ENCODE data around the gene SIGLEC14. TPM values are rescaled to one million over a fixed set of nuclear protein-coding genes. Genes with fewer than 3 reads are reported as not detected.
A peak's percentile ranks its signal among the peaks of the same experiment; 100 is the strongest.

Gene SIGLEC14
- total RNA-seq, 4 donors from 2014 or later: 0.22 to 6.2 (median 1.7) TPM; not detected in 1

DNA sequence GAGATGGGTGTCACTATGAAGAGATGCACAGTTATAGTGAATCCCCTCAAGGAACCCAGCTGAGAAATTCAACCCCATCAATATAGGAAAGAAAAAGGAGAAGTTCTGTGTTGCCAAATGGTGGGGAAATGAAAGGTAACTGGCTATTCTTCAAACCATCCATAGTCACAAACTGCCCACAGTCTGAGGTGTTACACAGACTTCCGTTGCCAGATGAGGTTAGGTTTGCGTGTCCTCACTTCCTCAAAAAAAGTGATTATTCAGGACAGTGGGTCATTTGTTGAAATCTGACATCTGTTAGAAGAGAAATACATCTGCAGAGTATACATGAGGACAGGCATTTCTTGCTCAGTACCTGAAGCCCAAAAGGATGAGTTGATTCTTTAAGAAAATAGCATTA, 25.4 kb downstream of the SIGLEC14 start:
- H3K9me3 ChIP-seq: no peaks in the 10 kb centered on the region
- no peak for TF ChIP-seq POLR2A (IDR thresholded peaks at IDR 0.05)
- TF ChIP-seq, protein P1, sequence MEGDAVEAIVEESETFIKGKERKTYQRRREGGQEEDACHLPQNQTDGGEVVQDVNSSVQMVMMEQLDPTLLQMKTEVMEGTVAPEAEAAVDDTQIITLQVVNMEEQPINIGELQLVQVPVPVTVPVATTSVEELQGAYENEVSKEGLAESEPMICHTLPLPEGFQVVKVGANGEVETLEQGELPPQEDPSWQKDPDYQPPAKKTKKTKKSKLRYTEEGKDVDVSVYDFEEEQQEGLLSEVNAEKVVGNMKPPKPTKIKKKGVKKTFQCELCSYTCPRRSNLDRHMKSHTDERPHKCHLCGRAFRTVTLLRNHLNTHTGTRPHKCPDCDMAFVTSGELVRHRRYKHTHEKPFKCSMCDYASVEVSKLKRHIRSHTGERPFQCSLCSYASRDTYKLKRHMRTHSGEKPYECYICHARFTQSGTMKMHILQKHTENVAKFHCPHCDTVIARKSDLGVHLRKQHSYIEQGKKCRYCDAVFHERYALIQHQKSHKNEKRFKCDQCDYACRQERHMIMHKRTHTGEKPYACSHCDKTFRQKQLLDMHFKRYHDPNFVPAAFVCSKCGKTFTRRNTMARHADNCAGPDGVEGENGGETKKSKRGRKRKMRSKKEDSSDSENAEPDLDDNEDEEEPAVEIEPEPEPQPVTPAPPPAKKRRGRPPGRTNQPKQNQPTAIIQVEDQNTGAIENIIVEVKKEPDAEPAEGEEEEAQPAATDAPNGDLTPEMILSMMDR (IDR thresholded peaks at IDR 0.05): no peak
- H3K4me1 ChIP-seq: no peaks in the 10 kb centered on the region
- no peak overlapping the region for H3K27ac ChIP-seq
- no peaks in the 10 kb centered on the region for H3K36me3 ChIP-seq
- 63 to 69% methylated on average over 2 of the region's 2 CpGs for WGBS, 2 donors
- no peaks in the 10 kb centered on the region for H3K27me3 ChIP-seq
- intact Hi-C loops (cut with DNase I): no loop called here
- no peak for DNase-seq
- H3K4me3 ChIP-seq (replicated peaks in 1 of 3): no peak overlapping the region

DNA sequence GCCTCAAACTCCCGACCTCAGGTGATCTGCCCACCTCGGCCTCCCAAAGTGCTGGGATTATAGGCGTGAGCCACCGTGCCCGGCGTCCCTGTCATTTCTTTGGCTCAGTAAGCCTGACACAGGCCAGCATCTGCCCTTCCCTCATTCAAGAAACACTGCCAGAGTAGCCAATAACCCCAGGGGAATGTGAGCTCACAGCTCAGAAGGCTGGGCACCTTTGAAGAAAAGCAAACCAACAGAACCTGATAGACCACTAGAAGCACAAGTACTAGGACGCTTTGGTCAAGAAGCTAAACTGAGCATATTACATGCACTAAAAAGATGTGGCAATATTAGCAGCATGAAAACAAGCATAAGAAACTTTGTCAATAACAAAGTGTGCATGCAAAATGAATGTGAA, 30.6 kb downstream of the SIGLEC14 start:
- no peak overlapping the region for H3K27ac ChIP-seq
- 76 to 79% methylated on average over 7 of the region's 7 CpGs for WGBS, 2 donors
- intact Hi-C loops (cut with DNase I): no loop called here
- H3K4me1 ChIP-seq: no peaks in the 10 kb centered on the region
- no peak for DNase-seq
- no peaks in the 10 kb centered on the region for H3K9me3 ChIP-seq
- no peaks in the 10 kb centered on the region for H3K36me3 ChIP-seq
- no peak overlapping the region for H3K4me3 ChIP-seq (replicated peaks in 1 of 3)
- no peaks in the 10 kb centered on the region for H3K27me3 ChIP-seq
- TF ChIP-seq, protein P1 (IDR thresholded peaks at IDR 0.05): no peak
- TF ChIP-seq POLR2A (IDR thresholded peaks at IDR 0.05): no peak

DNA sequence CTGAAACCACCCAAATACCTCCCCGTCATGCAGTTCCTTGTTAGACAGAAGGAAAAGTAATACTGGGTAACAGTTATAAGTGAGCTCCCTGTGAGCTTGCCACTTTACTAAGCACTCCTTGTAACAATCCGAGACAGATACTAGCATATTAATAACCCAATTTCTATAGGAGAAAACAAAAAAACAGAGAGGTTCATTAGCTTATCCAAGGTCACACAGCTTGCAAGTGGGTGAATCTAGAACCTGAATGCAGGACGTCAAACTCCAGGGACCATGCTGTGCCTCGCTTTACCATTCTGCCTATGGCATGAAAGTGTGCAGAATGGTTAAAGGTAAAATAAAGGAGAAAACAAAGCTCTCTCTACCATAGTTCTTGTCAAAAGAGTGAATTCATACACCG, 31.8 kb downstream of the SIGLEC14 start:
- Histone ChIP-seq H3K4me3 (replicated peaks in 1 of 3) (no peak overlapping the region), H3K9me3 (no peaks in the 10 kb centered on the region), H3K36me3 (no peaks in the 10 kb centered on the region), H3K27ac (no peak overlapping the region), H3K4me1 (no peaks in the 10 kb centered on the region), H3K27me3 (no peaks in the 10 kb centered on the region)
- intact Hi-C loops (cut with DNase I): no loop called here
- TF ChIP-seq, protein P1 (IDR thresholded peaks at IDR 0.05): no peak
- no peak for TF ChIP-seq POLR2A (IDR thresholded peaks at IDR 0.05)
- no peak for DNase-seq
- WGBS, 2 donors: 63 to 66% methylated on average over 5 of the region's 5 CpGs

DNA sequence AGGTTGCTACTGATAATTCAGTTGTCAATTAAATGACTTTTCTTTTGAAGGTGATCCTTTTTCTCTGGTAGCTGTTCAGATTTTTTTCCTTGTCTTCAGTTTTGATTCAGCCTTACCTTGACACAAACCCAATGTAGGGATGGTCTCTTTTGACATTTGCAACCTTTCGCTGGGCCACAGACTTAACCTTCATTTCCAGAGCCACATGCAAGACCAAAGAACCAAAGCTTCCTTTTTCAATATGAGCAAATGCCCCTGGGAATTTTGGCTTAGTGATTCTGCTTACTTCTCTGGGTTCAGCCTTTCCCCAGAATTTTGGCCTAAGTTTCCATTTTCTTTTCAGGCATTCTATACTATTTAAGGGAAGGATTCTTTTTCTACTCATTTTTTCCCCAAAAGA, 36.0 kb downstream of the SIGLEC14 start:
- no peak overlapping the region for H3K27ac ChIP-seq
- H3K27me3 ChIP-seq: no peaks in the 10 kb centered on the region
- no peaks in the 10 kb centered on the region for H3K4me1 ChIP-seq
- intact Hi-C loops (cut with DNase I): no loop called here
- no peaks in the 10 kb centered on the region for H3K36me3 ChIP-seq
- 77 to 85% methylated on average over 1 of the region's 1 CpG for WGBS, 2 donors
- DNase-seq: no peak
- no peak overlapping the region for H3K4me3 ChIP-seq (replicated peaks in 1 of 3)
- no peaks in the 10 kb centered on the region for H3K9me3 ChIP-seq
- no peak for TF ChIP-seq POLR2A (IDR thresholded peaks at IDR 0.05)
- TF ChIP-seq, protein P1 (IDR thresholded peaks at IDR 0.05): no peak

DNA sequence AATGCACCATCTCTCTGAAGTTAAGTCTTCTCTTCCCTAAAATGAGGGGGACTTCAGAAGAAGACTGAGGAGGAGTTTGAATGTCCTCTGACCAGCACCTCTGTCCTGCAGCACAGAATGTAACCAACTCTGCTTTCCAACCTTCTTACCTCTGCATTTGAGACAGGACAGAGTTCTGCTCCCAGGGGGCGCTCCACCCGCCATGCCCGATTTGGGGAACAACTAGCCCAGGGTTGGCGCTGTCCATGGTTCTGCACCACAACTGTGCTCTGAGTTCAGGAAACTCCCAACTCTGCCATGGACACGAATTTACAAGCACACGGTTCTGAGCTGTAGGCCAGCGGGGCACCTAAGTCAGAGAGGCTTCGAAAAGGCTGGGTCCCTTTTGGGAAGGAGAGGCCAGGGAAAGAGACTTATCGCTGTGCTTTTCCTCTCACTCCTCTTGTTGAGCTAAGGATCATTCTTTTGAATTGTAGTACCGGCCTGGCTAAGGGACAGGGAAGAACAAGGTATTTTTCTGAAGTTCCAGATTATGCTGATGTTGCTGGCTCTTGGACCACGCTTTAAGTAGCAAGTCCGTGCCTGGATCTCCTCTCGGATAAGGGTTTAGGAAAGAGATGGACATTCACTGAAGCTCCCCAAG, 38.6 kb downstream of the SIGLEC14 start:
- H3K27me3 ChIP-seq: no peaks in the 10 kb centered on the region
- no peak overlapping the region for H3K4me3 ChIP-seq (replicated peaks in 1 of 3)
- WGBS, 2 donors: 29% methylated on average over 13 of the region's 13 CpGs
- intact Hi-C loops (cut with DNase I): no loop called here
- H3K4me1 ChIP-seq: no peaks in the 10 kb centered on the region
- H3K36me3 ChIP-seq: no peaks in the 10 kb centered on the region
- DNase-seq: peak; percentile 53 to 68
- no peak overlapping the region for H3K27ac ChIP-seq
- no peaks in the 10 kb centered on the region for H3K9me3 ChIP-seq
- no peak for TF ChIP-seq POLR2A (IDR thresholded peaks at IDR 0.05)
- TF ChIP-seq, protein P1 (IDR thresholded peaks at IDR 0.05): peak in 4 of 6 experiments; percentile 33 to 49 (median 44)
